ENCODE data around the gene TOR2A.

The TOR2A gene

GRCh38 chr9:127732444-127732843 lies 2.6 kb downstream of the TOR2A start:
- H3K4me3 ChIP-seq (replicated peaks; ENCODE audit: low read depth, low read length): no peak overlapping the region
- DNase-seq (ENCODE audit: low read depth): no peak
- no peak for TF ChIP-seq CTCF (IDR thresholded peaks at IDR 0.05; ENCODE audit: low read length, missing control alignments)

DNA sequence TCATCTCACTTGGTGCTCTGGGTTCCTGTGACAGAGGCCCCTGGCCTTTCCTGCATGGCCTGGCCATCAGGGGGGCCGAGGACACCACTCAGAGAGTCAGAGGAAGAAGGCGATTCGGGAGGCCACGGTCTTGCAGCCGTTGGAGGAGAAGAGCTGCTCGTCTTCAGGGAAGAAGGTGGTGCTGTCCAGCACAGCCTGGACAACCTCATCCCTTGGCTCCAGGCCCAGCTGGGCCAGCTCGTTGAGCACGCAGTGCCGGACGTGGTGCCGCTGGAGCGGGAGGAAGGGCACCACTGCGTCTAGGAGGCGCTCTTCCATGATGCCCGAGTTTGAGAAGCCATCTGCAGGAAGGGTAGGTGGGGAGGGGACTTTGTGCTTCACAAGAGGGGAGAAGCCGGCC lies 3.2 kb downstream of the TOR2A start:
- no peak for TF ChIP-seq CTCF (IDR thresholded peaks at IDR 0.05; ENCODE audit: low read length, missing control alignments)
- no peak for DNase-seq (ENCODE audit: low read depth)
- H3K4me3 ChIP-seq (replicated peaks; ENCODE audit: low read depth, low read length): no peak overlapping the region

DNA sequence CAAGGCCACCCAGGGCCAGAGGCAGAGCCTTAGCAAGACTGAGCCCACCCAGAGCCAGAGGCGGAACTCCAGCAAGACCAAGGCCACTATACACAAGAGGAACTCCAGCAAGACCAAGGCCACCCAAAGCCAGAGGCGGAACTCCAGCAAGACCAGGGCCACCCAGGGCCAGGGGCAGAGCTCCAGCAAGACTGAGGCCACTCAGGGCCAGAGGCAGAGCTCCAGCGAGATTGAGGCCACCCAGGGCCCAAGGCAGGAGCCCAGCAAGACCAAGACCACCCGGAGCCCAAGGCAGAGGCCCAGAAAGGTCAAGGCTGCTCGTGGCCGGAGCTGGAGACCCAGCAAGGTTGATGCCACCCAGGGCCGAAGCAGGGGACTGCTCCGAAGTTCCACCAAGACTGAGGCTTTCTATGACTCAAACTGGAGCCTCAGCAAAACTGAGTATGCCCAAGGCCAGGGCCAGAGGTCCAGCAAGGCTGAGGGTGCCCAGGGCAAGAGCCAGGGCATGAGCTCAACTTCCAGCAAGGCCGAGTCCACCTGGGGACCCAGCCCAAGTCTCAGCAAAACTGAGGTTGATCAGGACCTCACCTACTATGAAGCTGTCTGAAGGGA lies 4.2 kb downstream of the TOR2A start:
- H3K4me3 ChIP-seq (replicated peaks; ENCODE audit: low read depth, low read length): no peak overlapping the region
- TF ChIP-seq CTCF (IDR thresholded peaks at IDR 0.05; ENCODE audit: low read length, missing control alignments): no peak
- DNase-seq (ENCODE audit: low read depth): no peak

GRCh38 chr9:127730262-127730661 lies 4.8 kb downstream of the TOR2A start:
- no peak for DNase-seq (ENCODE audit: low read depth)
- no peak overlapping the region for H3K4me3 ChIP-seq (replicated peaks; ENCODE audit: low read depth, low read length)
- no peak for TF ChIP-seq CTCF (IDR thresholded peaks at IDR 0.05; ENCODE audit: low read length, missing control alignments)

DNA sequence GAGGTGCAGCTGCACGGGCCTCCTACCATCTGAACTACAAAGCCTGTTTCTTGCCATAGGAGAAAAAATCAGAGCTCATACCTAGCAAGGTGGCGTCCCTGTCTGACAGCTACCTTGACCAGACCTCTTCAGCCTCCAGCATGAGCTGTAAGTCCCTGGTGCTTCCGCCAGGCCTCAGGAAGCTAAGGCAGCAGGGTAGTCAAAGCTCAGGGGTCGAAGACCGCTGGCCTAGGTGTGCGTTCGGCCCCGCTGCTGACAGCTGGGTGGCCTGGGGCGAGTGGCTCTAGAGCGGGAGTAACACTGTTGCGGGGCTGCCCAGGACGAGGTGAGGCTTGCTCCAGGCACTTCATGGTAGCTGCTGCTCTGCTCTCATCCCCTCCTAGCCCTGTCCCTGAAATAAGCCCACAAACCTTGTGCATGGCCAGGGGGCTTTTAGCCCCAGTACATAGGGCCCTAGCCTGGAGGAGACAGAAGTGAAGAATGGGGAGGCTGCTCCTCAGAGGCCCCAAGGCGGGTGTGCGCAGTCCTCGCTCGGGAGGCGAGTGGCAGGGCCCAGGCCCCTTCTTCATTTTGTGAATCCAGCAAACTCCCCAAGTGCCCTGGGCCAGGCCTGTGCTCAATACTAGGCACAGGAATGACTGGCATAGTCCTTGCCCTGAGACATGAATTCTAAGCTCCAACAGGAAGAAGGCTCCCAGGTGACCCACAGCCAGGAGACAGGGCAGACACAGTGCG lies 5.4 kb downstream of the TOR2A start:
- H3K4me3 ChIP-seq (replicated peaks; ENCODE audit: low read depth, low read length): no peak overlapping the region
- TF ChIP-seq CTCF (IDR thresholded peaks at IDR 0.05; ENCODE audit: low read length, missing control alignments): no peak
- no peak for DNase-seq (ENCODE audit: low read depth)

DNA sequence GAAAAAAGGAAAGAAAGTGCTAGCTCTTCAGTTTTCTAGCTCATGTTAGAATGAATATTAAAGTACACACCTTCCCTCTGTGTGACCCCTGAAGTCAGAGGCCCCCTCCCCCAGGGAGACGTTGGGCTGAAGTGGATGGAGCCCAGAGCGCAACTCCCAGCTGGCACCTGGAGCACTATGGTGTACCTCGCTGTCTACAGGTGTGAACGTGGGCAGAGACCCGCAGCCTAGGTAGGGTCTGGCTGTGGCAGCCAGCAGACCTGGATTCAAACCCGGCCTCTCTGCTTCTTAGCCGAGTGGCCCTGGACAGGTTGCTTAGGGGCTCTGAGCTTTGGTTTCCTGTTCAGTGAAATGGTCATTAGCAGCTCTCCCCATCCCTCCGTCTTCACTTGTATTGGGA lies 6.3 kb downstream of the TOR2A start:
- no peak overlapping the region for H3K4me3 ChIP-seq (replicated peaks; ENCODE audit: low read depth, low read length)
- no peak for DNase-seq (ENCODE audit: low read depth)
- no peak for TF ChIP-seq CTCF (IDR thresholded peaks at IDR 0.05; ENCODE audit: low read length, missing control alignments)

GRCh38 chr9:127726871-127727270 lies 8.2 kb downstream of the TOR2A start:
- no peak for DNase-seq (ENCODE audit: low read depth)
- TF ChIP-seq CTCF (IDR thresholded peaks at IDR 0.05; ENCODE audit: low read length, missing control alignments): no peak
- H3K4me3 ChIP-seq (replicated peaks; ENCODE audit: low read depth, low read length): no peak overlapping the region
